ENCODE data around the gene DYRK2. TPM values are rescaled to one million over a fixed set of nuclear protein-coding genes. Genes with fewer than 3 reads are reported as not detected.

The DYRK2 gene
- total and polyA plus RNA-seq, 10 of the 15 experiments (the other 5 are each of a cell fraction or from before 2014, with no cell fraction given) = 3.1 to 35.9 (median 12.2) TPM

- H2AFZ ChIP-seq (ENCODE audit: control insufficient read depth, low read depth, low read length) = no peak overlapping the region
- WGBS (ENCODE audit: insufficient coverage, insufficient replicate concordance, low lambda C conversion rate, missing lambda C conversion rate) = 58% methylated on average over 2 of the region's 2 CpGs
- SMC1A ChIA-PET (ENCODE audit: uncharacterized antibody, unreplicated experiment) = interaction anchor here (0.7 to 1.8 kb wide), 2 partner anchors 19 to 308 kb away, joined by 3 read pairs; no protein-coding TSS in a partner anchor
- no peak overlapping the region for H3K9ac ChIP-seq (ENCODE audit: control insufficient read depth, insufficient read depth, low read length)
- H3K4me3 ChIP-seq = no peak overlapping the region
- H3K36me3 ChIP-seq (ENCODE audit: control insufficient read depth in 2 of 2, insufficient read depth in 2 of 2, low read length in 1 of 2) = no peaks in the 10 kb centered on the region
- TF ChIP-seq BCL3 (IDR thresholded peaks at IDR 0.05; ENCODE audit: borderline replicate concordance, insufficient read depth, low read depth, low read length, poor library complexity, severe bottlenecking) (no peak), ATF7 (IDR thresholded peaks at IDR 0.05; ENCODE audit: low read depth) (no peak), EED (IDR thresholded peaks at IDR 0.05; ENCODE audit: low read depth) (no peak), GATAD2B (conservative IDR thresholded peaks at IDR 0.05; ENCODE audit: low read depth) (no peak), USF1 (IDR thresholded peaks at IDR 0.05; ENCODE audit: borderline replicate concordance, extremely low read length, insufficient read depth, low read depth, low read length) (no peak), SMAD1 (IDR thresholded peaks at IDR 0.05; ENCODE audit: low read depth, partially characterized antibody) (no peak), ASH2L (IDR thresholded peaks at IDR 0.05; ENCODE audit: borderline replicate concordance, low read depth) (no peak), KAT2A (conservative IDR thresholded peaks at IDR 0.05; ENCODE audit: control insufficient read depth, low read depth, low read length) (no peak), SUPT20H (IDR thresholded peaks at IDR 0.05; ENCODE audit: borderline replicate concordance, control insufficient read depth, low read depth, low read length) (no peak), RELA (IDR thresholded peaks at IDR 0.05; ENCODE audit: borderline replicate concordance, partially characterized antibody) (no peak), BRCA1 (IDR thresholded peaks at IDR 0.05; ENCODE audit: low read depth, low read length) (no peak), POU2F2 (IDR thresholded peaks at IDR 0.05; ENCODE audit: borderline replicate concordance, low read depth, low read length) (no peak), E2F4 (IDR thresholded peaks at IDR 0.05; ENCODE audit: low read depth, low read length) (no peak), BHLHE40 (IDR thresholded peaks at IDR 0.05; ENCODE audit: borderline replicate concordance in 1 of 2, low read depth in 2 of 2, low read length in 1 of 2) (no peak), EZH2 (IDR thresholded peaks at IDR 0.05; ENCODE audit: borderline replicate concordance, control insufficient read depth, low read depth, low read length) (no peak), CHD1 (IDR thresholded peaks at IDR 0.05; ENCODE audit: low read depth, low read length) (no peak)
- no peaks in the 10 kb centered on the region for H3K9me3 ChIP-seq (replicated peaks; ENCODE audit: control insufficient read depth, insufficient read depth, low read length)
- no peak overlapping the region for H3K27ac ChIP-seq (ENCODE audit: control insufficient read depth, insufficient read depth)
- H3K27me3 ChIP-seq (replicated peaks in 1 of 2; ENCODE audit: control insufficient read depth in 2 of 2, insufficient read depth in 2 of 2, low read length in 1 of 2) = no peaks in the 10 kb centered on the region
- no TSS peak for BruUV-seq (replicated peaks)
- FAIRE-seq (no peak), ATAC-seq (no peak), DNase-seq (ENCODE audit: low read depth, low spot score) (no peak)
- peaks cover 13% of the 10 kb centered on the region; the same call in 1 of the 2 replicates for H3K4me1 ChIP-seq (ENCODE audit: control insufficient read depth, insufficient read depth, low read length)
- no peaks in the 10 kb centered on the region for H4K20me1 ChIP-seq (ENCODE audit: control insufficient read depth, insufficient read depth)
- no peak overlapping the region for H3K4me2 ChIP-seq (ENCODE audit: control insufficient read depth, insufficient read depth)
- intact Hi-C loops (cut with micrococcal nuclease; ENCODE audit: unreplicated experiment) (no loop called here), in situ Hi-C loops (cut with MboI) (no loop called here)
- no peaks in the 10 kb centered on the region for H3K79me2 ChIP-seq (ENCODE audit: control insufficient read depth, insufficient read depth, low read length)
- POLR2A ChIA-PET = interaction anchor here (0.8 kb wide), 1 partner anchor 23 kb away, joined by 3 read pairs; no protein-coding TSS in a partner anchor
- RAD21 ChIA-PET (ENCODE audit: unreplicated experiment) = no interaction called here
- CTCF ChIA-PET = no interaction called here
Measured at GRCh38 chr12:67633708-67634107, 14.8 kb upstream of the DYRK2 start.
